Tibial artery (tissue), 4 donors: ENCODE results near the gene ZFX.

Source experiments
- DNase-seq, 2 donors: peaks; one replicate each; pipeline ENCODE4 v3.0.0-alpha.2; 2019
- H3K27ac ChIP-seq, 2 donors: fragments of 200-600 bp; sonication (generic) in 1 of 2; 1 replicate in 1 of 2; 2 replicates in 1 of 2; pipeline ENCODE4 v1.5.1; 2018 to 2019; ENCODE audit warnings: mild to moderate bottlenecking in 1 of 2
- H3K27me3 ChIP-seq, 2 donors: fragments of 200-600 bp; sonication (generic) in 1 of 2; one replicate each; pipeline versions ENCODE4 v1.5.1 to v1.6.0; 2016 to 2019
- H3K36me3 ChIP-seq, 3 donors: fragments of 200-600 bp; sonication (generic) in 2 of 3; one replicate each; pipeline ENCODE4 v1.5.1; 2016 to 2019; ENCODE audit warnings: mild to moderate bottlenecking in 2 of 3
- H3K4me1 ChIP-seq, 4 donors: fragments of 200-600 bp; sonication (generic) in 2 of 4; 1 replicate in 3 of 4; 2 replicates in 1 of 4; pipeline ENCODE4 v1.5.1; 2016 to 2019
- H3K4me3 ChIP-seq, 2 donors: fragments of 200-600 bp; sonication (generic) in 1 of 2; 1 replicate in 1 of 2; 2 replicates in 1 of 2; pipeline ENCODE4 v1.5.1; 2018 to 2019; ENCODE audit warnings: mild to moderate bottlenecking in 2 of 2
- H3K9me3 ChIP-seq, 3 donors: fragments of 200-600 bp; sonication (generic) in 1 of 3; one replicate each; pipeline ENCODE4 v1.5.1; 2016 to 2019
- intact Hi-C: fragments of 100-400 bp; cut with DNase I; formaldehyde crosslinking; loops from one replicate; pipeline ENCODE4 v1.15.0; 2023; ENCODE audit warnings: low total_unique reads
- TF ChIP-seq, protein P1 (sequence below), 2 experiments: fragments of 200-600 bp in 1 of 2; fragments of 450-650 bp in 1 of 2; IDR thresholded peaks; one replicate each; pipeline ENCODE4 v1.5.1; 2017 to 2019; ENCODE audit warnings: antibody characterized with exemption in 2 of 2, mild to moderate bottlenecking in 1 of 2, moderate library complexity in 1 of 2

The ZFX gene

DNA sequence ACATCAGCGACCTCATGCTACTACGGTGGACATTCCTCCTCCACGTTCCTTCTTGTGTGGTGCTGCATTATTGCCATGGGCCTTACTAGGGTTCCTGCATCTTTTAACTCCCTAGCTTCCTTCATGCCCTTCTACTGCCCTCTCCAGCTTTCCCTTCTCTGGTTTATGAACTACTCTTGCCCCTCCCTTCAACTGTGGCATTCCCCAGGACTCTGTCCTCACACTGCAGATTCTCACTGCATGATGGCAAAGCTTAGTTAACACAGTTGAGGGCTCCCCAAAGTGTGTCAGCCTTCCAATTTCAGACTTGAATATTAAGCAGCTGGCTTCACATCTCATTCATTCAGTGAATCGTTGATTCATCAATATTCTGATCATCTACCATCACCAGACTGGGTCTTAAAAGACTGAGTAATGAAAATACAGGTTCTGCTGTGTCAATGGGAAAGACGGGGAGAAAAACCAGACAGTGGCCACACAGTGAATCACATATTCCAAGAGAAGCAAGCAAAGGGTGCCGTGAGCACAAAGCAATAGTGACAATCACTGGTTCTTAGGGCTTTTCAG lies 53.0 kb downstream of the ZFX start:
- peaks cover 0 to 11% (median under 1%) of the 10 kb centered on the region in 3 donors for H3K36me3 ChIP-seq
- H3K4me1 ChIP-seq, result peaks cover 0 to 48% (median 22%) of the 10 kb centered on the region in 4 donors
- no peaks in the 10 kb centered on the region for H3K9me3 ChIP-seq
- no peaks in the 10 kb centered on the region for H3K27me3 ChIP-seq
- TF ChIP-seq, protein P1, sequence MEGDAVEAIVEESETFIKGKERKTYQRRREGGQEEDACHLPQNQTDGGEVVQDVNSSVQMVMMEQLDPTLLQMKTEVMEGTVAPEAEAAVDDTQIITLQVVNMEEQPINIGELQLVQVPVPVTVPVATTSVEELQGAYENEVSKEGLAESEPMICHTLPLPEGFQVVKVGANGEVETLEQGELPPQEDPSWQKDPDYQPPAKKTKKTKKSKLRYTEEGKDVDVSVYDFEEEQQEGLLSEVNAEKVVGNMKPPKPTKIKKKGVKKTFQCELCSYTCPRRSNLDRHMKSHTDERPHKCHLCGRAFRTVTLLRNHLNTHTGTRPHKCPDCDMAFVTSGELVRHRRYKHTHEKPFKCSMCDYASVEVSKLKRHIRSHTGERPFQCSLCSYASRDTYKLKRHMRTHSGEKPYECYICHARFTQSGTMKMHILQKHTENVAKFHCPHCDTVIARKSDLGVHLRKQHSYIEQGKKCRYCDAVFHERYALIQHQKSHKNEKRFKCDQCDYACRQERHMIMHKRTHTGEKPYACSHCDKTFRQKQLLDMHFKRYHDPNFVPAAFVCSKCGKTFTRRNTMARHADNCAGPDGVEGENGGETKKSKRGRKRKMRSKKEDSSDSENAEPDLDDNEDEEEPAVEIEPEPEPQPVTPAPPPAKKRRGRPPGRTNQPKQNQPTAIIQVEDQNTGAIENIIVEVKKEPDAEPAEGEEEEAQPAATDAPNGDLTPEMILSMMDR (IDR thresholded peaks at IDR 0.05), result no peak
- intact Hi-C loops, result no loop called here
- DNase-seq, result no peak
- H3K4me3 ChIP-seq, result no peak overlapping the region
- H3K27ac ChIP-seq, result no peak overlapping the region

DNA sequence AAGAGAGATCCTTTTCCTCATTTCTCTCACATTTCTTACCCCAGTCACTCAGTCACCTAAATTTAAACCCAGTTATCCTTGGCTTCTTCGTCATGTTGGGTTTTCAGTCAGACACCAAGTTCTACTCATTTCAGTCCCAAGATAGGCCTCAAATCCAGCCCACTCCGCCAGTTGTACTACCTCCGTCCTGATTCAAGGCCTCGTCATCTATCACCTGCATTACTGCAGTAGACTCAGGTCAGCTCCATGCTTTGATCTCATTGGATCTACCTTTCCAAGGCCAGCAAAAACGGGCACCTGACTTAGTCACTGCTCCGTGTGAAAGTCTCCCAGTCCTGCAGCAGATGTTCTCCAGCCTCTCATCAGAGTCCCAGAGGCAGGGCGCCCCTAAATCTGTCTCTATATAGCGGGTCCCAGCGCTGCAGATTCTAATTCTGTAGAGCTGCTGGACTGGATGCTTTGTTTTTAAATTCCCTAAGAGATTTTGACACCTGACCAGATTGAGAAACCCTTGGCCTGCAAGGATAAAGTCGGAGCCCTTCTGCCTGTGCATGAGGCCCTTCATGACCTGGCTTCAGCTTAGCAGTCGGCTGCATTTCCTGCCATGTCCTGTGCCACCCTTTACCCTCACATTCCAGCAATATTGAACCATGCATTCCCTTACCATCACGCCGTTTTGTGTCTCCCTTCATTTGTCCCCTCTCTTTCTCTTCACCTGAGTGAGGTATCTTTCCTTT lies 53.7 kb downstream of the ZFX start:
- Histone ChIP-seq H3K36me3 (peaks cover 0 to 18% (median 7%) of the 10 kb centered on the region in 3 donors), H3K27ac (no peak overlapping the region), H3K4me1 (peaks cover 0 to 46% (median 22%) of the 10 kb centered on the region in 4 donors), H3K4me3 (no peak overlapping the region), H3K27me3 (no peaks in the 10 kb centered on the region), H3K9me3 (no peaks in the 10 kb centered on the region)
- no peak for DNase-seq
- TF ChIP-seq, protein P1 (IDR thresholded peaks at IDR 0.05), result no peak
- intact Hi-C loops, result no loop called here

DNA sequence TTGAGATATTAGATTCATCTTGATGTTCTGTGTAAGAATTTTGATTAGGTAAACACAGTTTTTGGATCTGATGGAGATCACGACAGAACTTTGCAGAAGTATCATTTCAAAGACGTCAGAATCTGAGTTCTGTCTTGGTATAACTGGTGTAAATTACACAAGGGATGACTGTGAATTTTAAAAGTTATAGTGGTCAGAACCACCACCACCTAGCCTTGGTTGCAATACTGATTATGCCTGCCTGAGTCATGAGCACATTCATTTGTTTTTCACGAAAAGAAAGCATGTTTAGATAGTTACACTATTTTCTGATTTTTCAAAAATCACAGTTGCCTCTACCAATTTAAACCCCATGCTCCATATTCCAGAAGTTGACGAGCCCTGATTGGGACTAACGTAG lies 54.8 kb downstream of the ZFX start:
- Histone ChIP-seq H3K36me3 (peaks cover 0 to 29% (median 18%) of the 10 kb centered on the region in 3 donors), H3K4me1 (peaks cover 0 to 46% (median 19%) of the 10 kb centered on the region in 4 donors), H3K4me3 (no peak overlapping the region), H3K9me3 (no peaks in the 10 kb centered on the region), H3K27me3 (no peaks in the 10 kb centered on the region), H3K27ac (no peak overlapping the region)
- intact Hi-C loops, result no loop called here
- no peak for DNase-seq
- TF ChIP-seq, protein P1 (IDR thresholded peaks at IDR 0.05), result no peak

DNA sequence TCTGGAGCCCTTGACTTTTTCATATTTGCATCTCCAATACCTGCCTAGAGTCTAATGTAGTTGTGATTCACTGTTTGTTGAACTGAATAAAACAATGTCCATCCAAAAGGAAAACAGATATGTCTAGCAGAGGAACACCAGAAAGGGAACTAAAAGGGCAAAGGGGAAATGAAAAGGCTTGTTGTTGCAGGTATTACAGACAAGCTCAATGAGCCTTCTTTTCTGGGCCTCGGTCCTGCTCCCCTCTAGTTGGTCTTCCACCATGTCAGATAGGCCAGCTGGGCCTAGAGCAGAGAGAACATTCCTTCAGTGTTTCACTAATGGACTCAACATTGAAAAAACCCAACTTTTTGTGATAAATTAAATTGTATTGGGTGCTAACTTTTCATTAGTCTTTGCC lies 55.4 kb downstream of the ZFX start:
- H3K27me3 ChIP-seq, result no peaks in the 10 kb centered on the region
- H3K36me3 ChIP-seq, result peaks cover under 1 to 35% (median 24%) of the 10 kb centered on the region in 3 donors
- H3K4me3 ChIP-seq, result no peak overlapping the region
- no peak for DNase-seq
- H3K27ac ChIP-seq, result no peak overlapping the region
- peaks cover 0 to 42% (median 17%) of the 10 kb centered on the region in 4 donors for H3K4me1 ChIP-seq
- intact Hi-C loops, result no loop called here
- TF ChIP-seq, protein P1 (IDR thresholded peaks at IDR 0.05), result no peak
- no peaks in the 10 kb centered on the region for H3K9me3 ChIP-seq

DNA sequence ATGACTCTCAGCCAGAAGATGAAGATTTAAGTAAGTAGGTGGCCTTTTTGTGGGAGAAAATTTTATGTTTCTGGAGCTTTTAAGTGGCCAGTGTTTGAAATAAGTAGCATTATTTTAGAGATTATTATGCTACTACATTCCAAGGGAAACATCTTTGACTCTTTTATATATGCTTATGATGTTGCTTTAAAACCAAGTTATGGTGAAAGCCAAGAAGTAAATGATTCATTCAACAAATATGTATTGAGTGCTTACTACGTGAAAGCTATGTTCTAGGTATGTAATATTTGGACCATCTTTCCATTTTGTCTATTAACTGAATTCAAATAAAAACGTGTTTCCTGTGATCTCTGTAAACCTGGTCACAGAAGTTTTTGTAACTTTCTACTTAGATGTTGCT lies 58.3 kb downstream of the ZFX start:
- peaks cover 17 to 64% (median 53%) of the 10 kb centered on the region in 3 donors for H3K36me3 ChIP-seq
- TF ChIP-seq, protein P1 (IDR thresholded peaks at IDR 0.05), result no peak
- peaks cover 0 to 15% (median under 1%) of the 10 kb centered on the region in 4 donors for H3K4me1 ChIP-seq
- no peaks in the 10 kb centered on the region for H3K9me3 ChIP-seq
- H3K27me3 ChIP-seq, result no peaks in the 10 kb centered on the region
- no peak for DNase-seq
- intact Hi-C loops, result no loop called here
- H3K4me3 ChIP-seq, result no peak overlapping the region
- H3K27ac ChIP-seq, result no peak overlapping the region
